Naive thymus-derived CD8-positive, alpha-beta T cell (primary cell): Measurements from ENCODE around the gene CGB3. TPM values are rescaled to one million over a fixed set of nuclear protein-coding genes. Genes with fewer than 3 reads are reported as not detected.

Experiments used
- ATAC-seq, 2 donors: fragments of 150-1000 bp; cut with Tn5 transposase in 1 of 2; sonication (Bioruptor Pico), chemical (Tn5 transposase) in 1 of 2; 1 replicate in 1 of 2; 2 replicates in 1 of 2; pipeline ENCODE4 v1.10.0; 2021; ENCODE audit warnings: mild to moderate bottlenecking in 2 of 2, moderate library complexity in 2 of 2
- POLR2A ChIA-PET: fragments of 350-600 bp; sonication (Branson Sonifier 250); formaldehyde crosslinking; loops from one replicate; lab custom pipeline; 2021; ENCODE audit warnings: antibody characterized with exemption; lab: Charles Lee
- DNase-seq, 10 donors: peaks; one replicate each; pipeline versions ENCODE4 v3.0.0 to v3.0.0-alpha.2; 2020 to 2022
- H3K27ac Mint-ChIP-seq, 10 donors: one replicate each; pipeline ENCODE4 v1.8.0; 2020 to 2022; ENCODE audit warnings: mild to moderate bottlenecking in 10 of 10, mixed read lengths in 10 of 10, moderate library complexity in 4 of 10, inconsistent platforms in 1 of 10
- H3K27me3 Mint-ChIP-seq, 5 donors: one replicate each; pipeline ENCODE4 v1.8.0; 2021 to 2022; ENCODE audit warnings: mixed read lengths in 5 of 5
- H3K36me3 Mint-ChIP-seq, 3 donors: one replicate each; pipeline ENCODE4 v1.8.0; 2020 to 2022; ENCODE audit warnings: mixed read lengths in 3 of 3, mild to moderate bottlenecking in 2 of 3, inconsistent platforms in 1 of 3
- H3K4me1 Mint-ChIP-seq, 4 donors: one replicate each; pipeline ENCODE4 v1.8.0; 2021 to 2022; ENCODE audit warnings: mixed read lengths in 4 of 4
- H3K4me3 Mint-ChIP-seq, 10 donors: one replicate each; pipeline ENCODE4 v1.8.0; 2020 to 2022; ENCODE audit warnings: mild to moderate bottlenecking in 10 of 10, mixed read lengths in 10 of 10, moderate library complexity in 6 of 10, inconsistent platforms in 1 of 10
- H3K9me3 Mint-ChIP-seq, 9 donors: one replicate each; pipeline ENCODE4 v1.8.0; 2020 to 2022; ENCODE audit warnings: mixed read lengths in 9 of 9, mild to moderate bottlenecking in 3 of 9, inconsistent platforms in 1 of 9, moderate library complexity in 1 of 9
- polyA plus RNA-seq, 3 donors: library from polyadenylated mRNA; unstranded; fragments of 300-500 nt; fragmentation: Illumina TruSeq; gene quantifications; one replicate each; pipeline ENCODE4 v1.2.3, GENCODE V29; 2021
- total RNA-seq, 8 experiments: library from RNA in 2 of 8; stranded (reverse) in 2 of 8; gene quantifications; one replicate each; pipeline ENCODE4 v1.2.3 and lab custom pipeline; 2021 to 2026

CGB3 gene
- total and polyA plus RNA-seq, 5 experiments from 2014 or later, result not detected

DNA sequence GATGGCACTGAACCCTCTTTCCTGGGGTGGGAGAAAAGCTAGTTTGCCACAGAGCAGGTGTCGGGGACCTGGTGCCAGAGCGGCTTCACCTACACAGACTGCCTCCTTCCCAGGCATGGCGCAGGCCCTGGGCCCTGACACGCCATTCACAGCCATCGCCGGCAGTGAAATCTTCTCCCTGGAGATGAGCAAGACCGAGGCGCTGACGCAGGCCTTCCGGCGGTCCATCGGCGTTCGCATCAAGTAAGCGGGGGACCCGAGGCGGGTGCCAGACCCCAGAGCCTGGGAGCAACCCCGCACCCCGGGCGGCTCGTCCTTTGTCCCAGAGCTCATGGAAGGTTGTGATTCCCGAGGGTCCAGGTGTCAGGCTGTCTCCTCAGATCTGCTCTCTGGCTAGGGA lies 17.2 kb downstream of the CGB3 start:
- Mint-ChIP-seq H3K4me1 (no peaks in the 10 kb centered on the region), H3K27ac (no peak overlapping the region), H3K9me3 (no peaks in the 10 kb centered on the region), H3K27me3 (no peaks in the 10 kb centered on the region), H3K4me3 (no peak overlapping the region), H3K36me3 (peaks cover 0 to 70% (median 13%) of the 10 kb centered on the region in 3 donors)
- DNase-seq (no peak), ATAC-seq (no peak)
- POLR2A ChIA-PET, result no interaction called here

DNA sequence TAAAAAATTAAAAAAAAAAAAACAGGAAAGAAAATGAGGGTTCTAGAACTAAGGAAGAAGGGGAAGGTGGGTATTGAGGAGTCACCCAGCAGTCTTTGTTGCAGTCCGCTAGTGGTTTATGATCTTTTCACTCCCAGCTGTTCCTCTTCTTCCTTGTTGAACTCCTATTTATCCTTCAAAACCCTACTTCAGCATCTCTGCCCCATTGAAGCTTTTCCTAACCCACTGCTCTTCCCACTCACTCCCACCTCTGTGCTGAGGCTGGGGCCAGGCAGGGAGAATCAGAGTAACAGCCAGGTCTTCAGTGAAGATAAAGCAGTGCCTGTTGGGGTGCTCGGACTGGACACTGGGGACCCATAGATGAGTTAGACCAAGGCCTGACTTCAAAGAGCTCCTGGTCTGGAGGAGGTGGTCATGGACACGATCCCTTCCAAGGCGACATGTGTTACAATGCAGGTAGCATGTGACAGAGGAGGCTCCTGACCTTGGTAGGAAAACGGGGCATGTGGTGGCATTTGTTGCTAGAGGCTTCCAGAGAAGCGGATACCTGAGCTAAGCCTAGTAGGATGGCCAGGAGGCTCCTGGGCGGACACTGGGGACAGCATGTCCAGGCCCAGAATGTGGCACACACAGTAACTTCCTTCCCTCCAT lies 19.0 kb downstream of the CGB3 start:
- Mint-ChIP-seq H3K4me1 (no peaks in the 10 kb centered on the region), H3K4me3 (peak overlapping the region in 1 of 10 donors; percentile 51), H3K9me3 (no peaks in the 10 kb centered on the region), H3K27ac (peak overlapping the region in 1 of 10 donors; percentile 43), H3K36me3 (peaks cover 0 to 57% (median 10%) of the 10 kb centered on the region in 3 donors), H3K27me3 (no peaks in the 10 kb centered on the region)
- no peak for DNase-seq
- ATAC-seq, result no peak
- POLR2A ChIA-PET, result interaction anchor here (0.7 kb wide), 1 partner anchor 20 kb away, joined by 4 read pairs; no protein-coding TSS in a partner anchor

DNA sequence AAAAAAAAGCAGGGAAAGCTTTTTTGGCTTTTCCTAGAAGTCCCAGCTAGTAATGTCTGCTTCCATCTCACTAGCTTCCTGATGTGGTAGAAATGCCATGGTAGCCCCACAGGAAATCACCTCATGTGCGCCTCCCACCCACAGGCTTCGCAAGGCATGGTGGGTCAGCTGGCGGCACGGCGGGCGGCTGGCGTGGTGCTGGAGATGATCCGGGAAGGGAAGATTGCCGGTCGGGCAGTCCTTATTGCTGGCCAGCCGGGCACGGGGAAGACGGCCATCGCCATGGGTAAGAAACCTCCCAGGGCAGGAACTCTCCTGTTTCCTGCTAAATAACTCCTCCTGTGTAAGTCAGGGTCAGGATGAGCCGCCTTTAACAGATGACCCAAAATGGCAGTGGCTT lies 20.0 kb downstream of the CGB3 start:
- ATAC-seq (no peak), DNase-seq (no peak)
- POLR2A ChIA-PET, result interaction anchor here (0.7 kb wide), 1 partner anchor 19 kb away, joined by 4 read pairs; no protein-coding TSS in a partner anchor
- Mint-ChIP-seq H3K36me3 (peaks cover 0 to 54% (median 12%) of the 10 kb centered on the region in 3 donors), H3K4me3 (no peak overlapping the region), H3K9me3 (no peaks in the 10 kb centered on the region), H3K27me3 (no peaks in the 10 kb centered on the region), H3K4me1 (peaks cover 0 to 9% (median 6%) of the 10 kb centered on the region in 4 donors), H3K27ac (no peak overlapping the region)

DNA sequence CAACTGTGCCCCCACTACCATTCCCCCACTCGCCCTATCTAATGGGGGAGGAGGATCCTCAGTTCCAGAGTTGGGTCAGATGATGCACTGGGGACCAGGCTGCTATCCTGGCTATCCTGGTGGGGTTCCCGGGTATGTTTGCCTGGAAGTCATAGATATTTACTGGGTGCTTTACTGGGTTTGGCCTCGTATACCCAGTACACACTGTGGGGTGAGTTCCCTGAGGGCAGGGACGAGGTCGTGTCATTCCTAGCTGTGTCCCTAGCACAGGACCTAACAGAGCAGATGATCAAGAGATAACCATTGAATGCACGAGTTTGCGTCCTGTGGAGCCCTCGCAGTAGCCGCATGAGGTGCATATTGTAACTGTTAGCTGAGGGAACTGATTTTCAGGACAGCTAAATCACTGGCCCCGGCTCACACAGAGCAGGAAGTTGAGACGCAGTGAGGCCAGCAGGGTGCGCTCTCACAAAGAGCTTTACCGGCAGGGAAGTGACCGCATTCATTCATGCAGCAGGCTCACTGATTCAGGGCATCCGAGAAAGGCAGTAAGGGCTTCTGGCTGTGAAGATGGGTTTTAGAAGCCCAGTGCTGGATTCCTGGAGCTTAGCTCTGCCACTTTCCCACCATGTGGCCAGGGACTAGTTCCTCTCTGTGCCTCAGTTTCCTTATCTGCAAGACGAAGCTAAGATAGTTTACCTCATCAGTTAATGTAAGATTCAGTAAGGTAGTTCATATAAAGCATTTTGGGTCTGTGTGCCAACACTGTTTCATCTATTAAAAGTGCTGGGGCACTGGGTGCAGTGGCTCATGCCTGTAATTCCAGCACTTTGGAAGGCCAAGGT lies 24.4 kb downstream of the CGB3 start:
- peak; percentile 87 to 89 for ATAC-seq
- Mint-ChIP-seq H3K9me3 (no peaks in the 10 kb centered on the region), H3K4me3 (no peak overlapping the region), H3K27me3 (no peaks in the 10 kb centered on the region), H3K36me3 (peaks cover 0 to 28% (median 2%) of the 10 kb centered on the region in 3 donors), H3K27ac (peak overlapping the region in 4 of 10 donors; percentile 0 to 70 (median 54)), H3K4me1 (peaks cover 8 to 30% (median 20%) of the 10 kb centered on the region in 4 donors)
- POLR2A ChIA-PET, result no interaction called here
- peak; percentile 38 to 77 (median 54) for DNase-seq

DNA sequence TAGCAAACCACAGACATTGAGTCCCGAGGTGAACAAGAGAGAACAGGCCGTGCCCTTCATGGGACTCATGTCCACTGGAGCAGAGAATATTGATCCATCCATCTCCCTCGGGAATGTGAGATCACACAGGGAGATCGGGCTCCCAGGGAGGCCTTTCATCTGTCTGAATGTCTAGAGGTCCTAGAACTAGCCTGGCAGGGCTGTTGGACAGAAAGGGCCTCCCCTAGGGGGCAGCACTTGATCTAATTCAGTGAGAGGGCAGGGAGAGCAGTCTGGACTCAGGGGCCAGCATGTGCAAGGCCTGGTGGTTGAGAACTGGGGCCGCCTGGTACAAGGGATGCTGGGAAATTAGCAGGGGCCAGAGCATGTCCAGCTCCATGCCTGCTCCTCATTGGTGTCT lies 26.2 kb downstream of the CGB3 start:
- POLR2A ChIA-PET, result no interaction called here
- Mint-ChIP-seq H3K27me3 (no peaks in the 10 kb centered on the region), H3K27ac (peak overlapping the region in 1 of 10 donors; percentile 81), H3K4me3 (no peak overlapping the region), H3K9me3 (no peaks in the 10 kb centered on the region), H3K36me3 (peaks cover 0 to 12% (median 2%) of the 10 kb centered on the region in 3 donors), H3K4me1 (peaks cover 13 to 44% (median 32%) of the 10 kb centered on the region in 4 donors)
- no peak for ATAC-seq
- peak in 5 of 10 donors; percentile 17 to 28 (median 22) for DNase-seq

DNA sequence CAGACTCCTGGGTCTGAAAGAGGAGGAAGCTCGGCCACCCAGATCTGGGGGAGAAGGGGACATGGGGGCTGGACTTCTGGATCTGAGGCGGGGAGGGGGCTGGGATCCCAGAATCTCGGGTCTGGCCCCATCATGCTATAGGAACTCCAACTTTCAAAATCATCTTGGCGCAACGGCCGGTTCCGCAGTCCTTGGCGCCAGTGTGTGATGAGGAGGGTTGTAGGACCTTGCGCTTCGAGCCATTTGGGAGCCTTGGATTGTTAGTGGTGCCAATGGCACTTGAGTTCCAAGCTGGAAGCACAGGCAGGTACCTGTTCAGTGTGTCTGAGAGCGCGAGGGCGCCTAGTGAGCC lies 30.1 kb downstream of the CGB3 start:
- H3K4me1 Mint-ChIP-seq, result peaks cover 30 to 63% (median 44%) of the 10 kb centered on the region in 4 donors
- H3K27me3 Mint-ChIP-seq, result no peaks in the 10 kb centered on the region

GRCh38 chr19:48993175-48994034 lies 30.7 kb downstream of the CGB3 start, which contains the start of the genes GYS1 and RUVBL2:
Gene GYS1, minus strand, starts transcription at chr19:48993309. Its CDS starts 197 bp downstream, at chr19:48993112.
Gene RUVBL2, plus strand, starts transcription at chr19:48993887. Its CDS starts 25 bp downstream, at chr19:48993912.
- peak; percentile 98 to 100 (median 99) for DNase-seq
- H3K4me1 Mint-ChIP-seq, result peaks cover 33 to 63% (median 44%) of the 10 kb centered on the region in 4 donors
- peaks cover 0 to 15% (median 0%) of the 10 kb centered on the region in 3 donors for H3K36me3 Mint-ChIP-seq

More for the DNA sequence above, 30.1 kb downstream of the CGB3 start:
- DNase-seq (no peak), ATAC-seq (no peak)
- Mint-ChIP-seq H3K9me3 (no peaks in the 10 kb centered on the region), H3K36me3 (peaks cover 0 to 9% (median 0%) of the 10 kb centered on the region in 3 donors), H3K4me3 (peak overlapping the region; percentile 92 to 98 (median 94)), H3K27ac (peak overlapping the region; percentile 90 to 99 (median 98))
- POLR2A ChIA-PET, result interaction anchor here (0.6 to 3.4 kb wide), 20 partner anchors 11 to 794 kb away, joined by 3 to 53 read pairs (median 5); partner anchors contain the start of genes FTL, LIN7B, NUCB1 and RPL18

DNA sequence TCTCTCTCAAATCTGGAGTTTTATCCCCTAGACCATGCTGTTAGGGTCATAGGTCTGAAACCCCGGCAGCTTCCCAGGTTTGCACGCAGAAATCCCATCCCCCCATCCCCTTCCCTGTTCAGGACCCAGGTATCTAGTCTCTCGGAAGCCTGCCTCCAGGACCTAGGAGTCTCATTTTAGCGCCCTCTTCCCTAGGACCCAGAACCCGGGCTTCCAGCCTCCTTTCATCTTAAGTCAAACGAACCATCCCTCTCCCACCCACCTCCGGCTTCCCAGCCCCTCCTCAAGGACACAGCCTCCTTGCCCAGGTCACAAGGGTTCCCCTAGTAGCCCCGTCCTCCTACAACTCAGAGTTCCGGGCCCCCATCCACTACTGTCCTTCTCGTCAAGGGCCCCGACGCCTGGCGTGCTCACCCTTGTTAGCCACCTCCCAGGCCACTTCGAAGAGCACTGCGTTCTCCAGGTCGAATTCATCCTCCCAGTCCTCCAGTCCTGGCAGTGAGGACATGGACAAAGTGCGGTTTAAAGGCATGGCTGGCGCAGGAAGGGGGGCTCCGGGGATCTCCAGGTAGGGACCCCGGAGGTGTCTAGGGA lies 31.5 kb downstream of the CGB3 start:
- POLR2A ChIA-PET, result interaction anchor here (0.5 to 3.4 kb wide), 30 partner anchors 9 to 774 kb away, joined by 3 to 53 read pairs (median 4); partner anchors contain the start of genes AP2A1, BAX, BCL2L12 and CA11
- Mint-ChIP-seq H3K27me3 (no peaks in the 10 kb centered on the region), H3K27ac (peak overlapping the region; percentile 89 to 99 (median 98)), H3K4me3 (peak overlapping the region; percentile 92 to 98 (median 94)), H3K9me3 (no peaks in the 10 kb centered on the region), H3K36me3 (peaks cover 0 to 21% (median 0%) of the 10 kb centered on the region in 3 donors), H3K4me1 (peaks cover 35 to 57% (median 39%) of the 10 kb centered on the region in 4 donors)
- DNase-seq (no peak), ATAC-seq (no peak)

More at GRCh38 chr19:48993175-48994034, 30.7 kb downstream of the CGB3 start, which contains the start of the genes GYS1 and RUVBL2:
- peak within 1 kb of the TSS; percentile 92 to 98 (median 94) for H3K4me3 Mint-ChIP-seq
- no peaks in the 10 kb centered on the region for H3K9me3 Mint-ChIP-seq
- POLR2A ChIA-PET, result interaction anchor here (0.5 to 3.4 kb wide), 35 partner anchors 10 to 795 kb away, joined by 3 to 53 read pairs (median 4); partner anchors contain the start of genes AP2A1, BAX, BCL2L12 and CA11
- H3K27ac Mint-ChIP-seq, result peak within 1 kb of the TSS; percentile 90 to 99 (median 98)
- no peaks in the 10 kb centered on the region for H3K27me3 Mint-ChIP-seq
- ATAC-seq, result peak; percentile 92

- Mint-ChIP-seq H3K27ac (peak overlapping the region; percentile 89 to 99 (median 98)), H3K27me3 (no peaks in the 10 kb centered on the region)
- POLR2A ChIA-PET, result interaction anchor here (0.5 to 3.4 kb wide), 10 partner anchors 13 to 154 kb away, joined by 3 to 53 read pairs (median 6); partner anchors contain the start of genes BAX, DHDH and FTL
These were observed 32.1 kb downstream of the CGB3 start for GRCh38 chr19:48991873-48992580.

GRCh38 chr19:48991011-48991609 lies 33.0 kb downstream of the CGB3 start:
- peak overlapping the region in 5 of 10 donors; percentile 10 to 65 (median 32) for H3K27ac Mint-ChIP-seq
- no peaks in the 10 kb centered on the region for H3K9me3 Mint-ChIP-seq
- no peaks in the 10 kb centered on the region for H3K27me3 Mint-ChIP-seq
- ATAC-seq (no peak), DNase-seq (no peak)
- H3K36me3 Mint-ChIP-seq, result peaks cover 0 to 25% (median 0%) of the 10 kb centered on the region in 3 donors
- peak overlapping the region in 2 of 10 donors; percentile 24 to 54 for H3K4me3 Mint-ChIP-seq
- POLR2A ChIA-PET, result interaction anchor here (0.6 to 3.4 kb wide), 3 partner anchors 14 to 63 kb away, joined by 3 to 53 read pairs (median 4); partner anchors contain the start of gene FTL
- H3K4me1 Mint-ChIP-seq, result peaks cover 34 to 50% (median 36%) of the 10 kb centered on the region in 4 donors

More at GRCh38 chr19:48991873-48992580, 32.1 kb downstream of the CGB3 start:
- H3K9me3 Mint-ChIP-seq, result no peaks in the 10 kb centered on the region
- H3K36me3 Mint-ChIP-seq, result peaks cover 0 to 25% (median 0%) of the 10 kb centered on the region in 3 donors
- peaks cover 34 to 53% (median 38%) of the 10 kb centered on the region in 4 donors for H3K4me1 Mint-ChIP-seq
- DNase-seq (no peak), ATAC-seq (no peak)
- H3K4me3 Mint-ChIP-seq, result peak overlapping the region; percentile 92 to 98 (median 94)
